HG02588 (cell line): ENCODE data around the gene TTC16.
"Not testable (repeated sequence)": the region's sequence is repeated elsewhere in the genome, so short reads cannot be mapped to it uniquely, and the experiment has no call there.

Source experiments
- ATAC-seq: cut with Tn5 transposase; IDR thresholded peaks from one replicate; pipeline ENCODE4 v1.9.1; 2021; ENCODE audit warnings: mild to moderate bottlenecking, moderate library complexity; ENCODE audit not compliant: unreplicated experiment

Gene TTC16

DNA sequence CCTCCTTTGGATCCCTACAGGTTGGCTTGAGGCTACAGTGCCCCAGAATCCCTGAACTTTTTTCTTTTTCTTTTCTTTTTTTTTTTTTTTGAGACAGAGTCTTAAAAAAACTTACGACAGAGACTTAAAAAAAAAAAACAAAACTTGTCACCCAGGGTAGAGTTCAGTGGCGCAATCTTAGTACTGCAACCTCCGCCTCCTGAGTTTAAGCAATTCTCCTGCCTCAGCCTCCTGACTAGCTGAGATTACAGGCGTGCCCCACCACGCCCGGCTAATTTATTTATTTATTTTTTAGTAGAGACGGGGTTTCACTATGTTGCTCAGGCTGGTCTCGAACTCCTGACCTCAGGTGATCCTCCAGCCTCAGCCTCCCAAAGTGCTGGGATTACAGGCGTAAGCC, 65.0 kb downstream of the TTC16 start:
- ATAC-seq: not testable (repeated sequence)
